Trophoblast cell (in vitro differentiated cells and primary cell): ENCODE measurements around the gene AIFM3.

Experiments
- DNase-seq, 2 donors: peaks; one replicate each; pipeline ENCODE4 v3.0.0-alpha.2; 2016
- H2AFZ ChIP-seq: 2 replicates; pipeline ENCODE4 v1.6.1; 2013; ENCODE audit warnings: low read length, moderate library complexity, mild to moderate bottlenecking; ENCODE audit not compliant: insufficient read depth, poor library complexity
- H2AK5ac ChIP-seq: 2 replicates; pipeline ENCODE4 v1.6.1; 2013; ENCODE audit warnings: mild to moderate bottlenecking, low read length
- H2BK120ac ChIP-seq: 2 replicates; pipeline ENCODE4 v1.6.1; 2013; ENCODE audit warnings: low read length, mild to moderate bottlenecking, moderate library complexity; ENCODE audit not compliant: insufficient read depth, poor library complexity
- H2BK12ac ChIP-seq: 2 replicates; pipeline ENCODE4 v1.6.1; 2013; ENCODE audit warnings: mild to moderate bottlenecking, low read length, moderate library complexity
- H2BK5ac ChIP-seq: 2 replicates; pipeline ENCODE4 v1.6.1; 2013; ENCODE audit warnings: low read length, low read depth, moderate library complexity, mild to moderate bottlenecking; ENCODE audit not compliant: poor library complexity
- H3K14ac ChIP-seq: 2 replicates; pipeline ENCODE4 v1.6.1; 2013; ENCODE audit warnings: mild to moderate bottlenecking, low read length
- H3K18ac ChIP-seq: 2 replicates; pipeline ENCODE4 v1.6.1; 2013; ENCODE audit warnings: mild to moderate bottlenecking, low read length
- H3K23ac ChIP-seq: 2 replicates; pipeline ENCODE4 v1.6.1; 2013; ENCODE audit warnings: low read length
- H3K27ac ChIP-seq: 2 replicates; pipeline ENCODE4 v1.5.1; 2013; ENCODE audit warnings: low read depth, mild to moderate bottlenecking, inconsistent platforms, low read length, moderate library complexity
- H3K27me3 ChIP-seq: 2 replicates; pipeline ENCODE4 v1.6.1; 2013; ENCODE audit warnings: inconsistent platforms, mild to moderate bottlenecking, low read length, moderate library complexity; ENCODE audit not compliant: insufficient read depth
- H3K36me3 ChIP-seq, 2 experiments: 1 replicate in 1 of 2; 2 replicates in 1 of 2; pipeline ENCODE4 v1.6.1; 2013; ENCODE audit warnings: low read length in 2 of 2, mild to moderate bottlenecking in 2 of 2, moderate library complexity in 1 of 2; ENCODE audit not compliant: insufficient read depth in 2 of 2, control insufficient read depth in 1 of 2
- H3K4ac ChIP-seq: 2 replicates; pipeline ENCODE4 v1.6.1; 2013; ENCODE audit warnings: low read depth, mild to moderate bottlenecking, low read length, moderate library complexity
- H3K4me1 ChIP-seq, 2 experiments: 1 replicate in 1 of 2; 2 replicates in 1 of 2; pipeline ENCODE4 v1.6.1; 2013; ENCODE audit warnings: low read length in 2 of 2, mild to moderate bottlenecking in 2 of 2, moderate library complexity in 1 of 2; ENCODE audit not compliant: insufficient read depth in 2 of 2, control insufficient read depth in 1 of 2
- H3K4me2 ChIP-seq: 2 replicates; pipeline ENCODE4 v1.6.1; 2013; ENCODE audit warnings: inconsistent platforms, mild to moderate bottlenecking, low read length, moderate library complexity
- H3K4me3 ChIP-seq: 2 replicates; pipeline ENCODE4 v1.5.1; 2013; ENCODE audit warnings: mild to moderate bottlenecking, low read depth, low read length, inconsistent platforms
- H3K79me1 ChIP-seq: one replicate; pipeline ENCODE4 v1.6.1; 2013; ENCODE audit warnings: low read length
- H3K79me2 ChIP-seq: 2 replicates; pipeline ENCODE4 v1.6.1; 2013; ENCODE audit warnings: low read length, mild to moderate bottlenecking; ENCODE audit not compliant: control insufficient read depth, insufficient read depth, poor library complexity
- H3K9ac ChIP-seq: 2 replicates; pipeline ENCODE4 v1.6.1; 2013; ENCODE audit warnings: mild to moderate bottlenecking, low read length
- H3K9me3 ChIP-seq: 2 replicates; pipeline ENCODE4 v1.6.1; 2013; ENCODE audit warnings: low read depth, mild to moderate bottlenecking, control low read depth, inconsistent platforms, low read length; ENCODE audit not compliant: insufficient read depth
- H4K12ac ChIP-seq: 2 replicates; pipeline ENCODE4 v1.6.1; 2013; ENCODE audit warnings: low read depth, mild to moderate bottlenecking, low read length, moderate library complexity
- H4K8ac ChIP-seq: 2 replicates; pipeline ENCODE4 v1.6.1; 2013; ENCODE audit warnings: low read depth, mild to moderate bottlenecking, low read length, moderate library complexity
- H4K91ac ChIP-seq: one replicate; pipeline ENCODE4 v1.6.1; 2013; ENCODE audit warnings: low read depth, mild to moderate bottlenecking, low read length, moderate library complexity
- WGBS: extraction: QIAGEN DNeasy Blood & Tissue Kit; methylation state at CpG from one replicate; pipeline ENCODE4 v1.1.7; 2013; ENCODE audit warnings: missing lambda C conversion rate; ENCODE audit not compliant: insufficient read length, insufficient coverage; ENCODE audit errors: extremely low coverage; 5-methylcytosine and 5-hydroxymethylcytosine counted together

AIFM3 gene

GRCh38 chr22:20965888-20966855 lies 883 bp upstream of the AIFM3 start:
- H3K79me2 ChIP-seq, result no peaks in the 10 kb centered on the region
- H2AFZ ChIP-seq, result no peak overlapping the region
- no peak overlapping the region for H3K4ac ChIP-seq
- no peak overlapping the region for H4K12ac ChIP-seq
- peaks cover 24% of the 10 kb centered on the region for H3K27me3 ChIP-seq
- no peaks in the 10 kb centered on the region for H3K79me1 ChIP-seq
- no peak overlapping the region for H3K14ac ChIP-seq
- H3K9ac ChIP-seq, result no peak overlapping the region
- H4K91ac ChIP-seq, result no peak overlapping the region
- H3K18ac ChIP-seq, result no peak overlapping the region
- no peak overlapping the region for H3K4me3 ChIP-seq
- H4K8ac ChIP-seq, result no peak overlapping the region
- H2BK12ac ChIP-seq, result no peak overlapping the region
- H3K9me3 ChIP-seq, result peaks cover 2% of the 10 kb centered on the region
- no peaks in the 10 kb centered on the region for H3K36me3 ChIP-seq
- H3K23ac ChIP-seq, result no peak overlapping the region
- H2BK5ac ChIP-seq, result no peak overlapping the region
- no peak overlapping the region for H2AK5ac ChIP-seq
- no peak overlapping the region for H3K4me2 ChIP-seq
- DNase-seq, result no peak
- no peaks in the 10 kb centered on the region for H3K4me1 ChIP-seq
- H3K27ac ChIP-seq, result no peak overlapping the region
- WGBS, result no CpG with 5 or more reads among the region's 13 CpGs
- H2BK120ac ChIP-seq, result no peak overlapping the region

DNA sequence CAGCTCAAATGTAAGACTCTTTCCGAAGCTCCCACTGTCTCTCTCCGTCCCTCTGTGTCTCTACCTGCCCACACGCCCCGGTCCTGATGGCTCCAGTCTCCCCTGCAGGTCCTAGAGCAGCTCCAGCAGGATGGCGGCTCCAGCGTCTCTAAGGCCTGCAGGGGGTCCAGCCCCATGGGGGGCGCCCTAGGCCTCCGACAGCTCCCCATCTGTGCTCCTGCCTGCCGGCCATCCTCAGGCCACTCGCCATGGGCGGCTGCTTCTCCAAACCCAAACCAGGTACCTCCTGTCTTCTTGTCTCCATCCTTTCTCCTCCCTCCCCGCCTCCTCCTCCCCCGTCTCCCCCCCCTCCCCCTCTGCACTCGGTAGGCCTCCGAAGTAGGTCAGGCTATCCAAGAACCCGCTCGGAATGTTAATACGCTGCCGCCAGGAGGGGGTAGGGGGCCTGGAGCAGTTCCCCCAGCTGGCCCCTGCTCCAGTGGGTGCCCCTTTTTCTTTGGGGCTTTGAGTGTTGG lies 699 bp downstream of the AIFM3 start:
- WGBS, result no CpG with 5 or more reads among the region's 19 CpGs
- no peak overlapping the region for H2AFZ ChIP-seq
- peaks cover 2% of the 10 kb centered on the region for H3K9me3 ChIP-seq
- H4K12ac ChIP-seq, result no peak overlapping the region
- no peak overlapping the region for H4K91ac ChIP-seq
- no peak overlapping the region for H3K4me3 ChIP-seq
- H3K9ac ChIP-seq, result no peak overlapping the region
- no peak overlapping the region for H3K18ac ChIP-seq
- no peak overlapping the region for H3K27ac ChIP-seq
- H3K27me3 ChIP-seq, result peaks cover 24% of the 10 kb centered on the region
- H3K23ac ChIP-seq, result no peak overlapping the region
- no peak overlapping the region for H4K8ac ChIP-seq
- H2BK5ac ChIP-seq, result no peak overlapping the region
- H3K79me2 ChIP-seq, result no peaks in the 10 kb centered on the region
- no peak for DNase-seq
- H3K14ac ChIP-seq, result no peak overlapping the region
- no peak overlapping the region for H2AK5ac ChIP-seq
- H3K36me3 ChIP-seq, result no peaks in the 10 kb centered on the region
- H3K4me2 ChIP-seq, result no peak overlapping the region
- peaks cover 0 to 2% of the 10 kb centered on the region in 2 experiments for H3K4me1 ChIP-seq
- H3K4ac ChIP-seq, result no peak overlapping the region
- no peaks in the 10 kb centered on the region for H3K79me1 ChIP-seq
- no peak overlapping the region for H2BK120ac ChIP-seq
- H2BK12ac ChIP-seq, result no peak overlapping the region

DNA sequence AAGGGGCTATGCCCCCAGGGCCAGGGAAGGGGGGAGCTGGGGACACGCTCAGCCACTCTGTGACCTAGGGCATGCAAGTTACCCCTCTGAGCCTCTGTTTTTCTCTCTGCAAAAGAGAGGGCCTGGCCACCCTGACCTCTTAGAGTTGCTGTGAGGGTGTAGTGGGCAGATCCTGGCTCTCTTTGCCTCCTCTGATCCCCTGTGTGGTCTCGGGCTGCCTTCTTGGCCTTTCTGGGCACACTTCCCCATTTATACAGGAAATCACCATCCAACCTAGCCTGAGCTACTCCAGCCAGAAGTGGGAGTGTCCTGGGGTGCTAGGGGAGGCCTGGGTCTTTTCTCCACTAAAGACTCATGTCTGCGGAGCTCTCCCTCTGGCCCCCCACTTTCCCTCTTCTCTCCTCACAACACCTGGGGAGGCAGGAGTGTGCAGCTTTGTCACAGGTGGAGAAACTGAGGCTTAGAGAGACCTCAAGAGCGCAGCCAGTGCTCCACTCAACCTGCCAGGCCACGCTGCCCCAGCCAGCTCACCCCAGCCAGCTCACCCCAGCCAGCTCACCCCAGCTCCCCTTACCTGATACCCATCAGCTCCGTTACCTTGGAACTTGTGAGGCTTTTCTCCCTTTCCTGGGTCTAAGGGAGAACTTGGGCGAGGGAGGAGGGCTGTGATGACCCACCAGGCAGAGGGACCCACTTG lies 1.4 kb downstream of the AIFM3 start:
- H4K12ac ChIP-seq, result no peak overlapping the region
- no peak overlapping the region for H2BK5ac ChIP-seq
- no peaks in the 10 kb centered on the region for H3K79me1 ChIP-seq
- H3K9me3 ChIP-seq, result peaks cover 2% of the 10 kb centered on the region
- no peak overlapping the region for H4K8ac ChIP-seq
- DNase-seq, result no peak
- no peak overlapping the region for H2BK12ac ChIP-seq
- H3K18ac ChIP-seq, result no peak overlapping the region
- no peak overlapping the region for H3K4me2 ChIP-seq
- H2AK5ac ChIP-seq, result no peak overlapping the region
- no peak overlapping the region for H3K9ac ChIP-seq
- no peak overlapping the region for H3K27ac ChIP-seq
- H3K27me3 ChIP-seq, result peaks cover 24% of the 10 kb centered on the region
- H2BK120ac ChIP-seq, result no peak overlapping the region
- no peak overlapping the region for H3K4me3 ChIP-seq
- H3K14ac ChIP-seq, result no peak overlapping the region
- no peak overlapping the region for H4K91ac ChIP-seq
- no CpG with 5 or more reads among the region's 7 CpGs for WGBS
- H2AFZ ChIP-seq, result no peak overlapping the region
- no peaks in the 10 kb centered on the region for H3K79me2 ChIP-seq
- H3K4me1 ChIP-seq, result peaks cover 2 to 3% of the 10 kb centered on the region in 2 experiments
- no peak overlapping the region for H3K23ac ChIP-seq
- H3K36me3 ChIP-seq, result no peaks in the 10 kb centered on the region
- H3K4ac ChIP-seq, result no peak overlapping the region

GRCh38 chr22:20970939-20971657 lies 4.0 kb downstream of the AIFM3 start:
- H3K79me1 ChIP-seq, result no peaks in the 10 kb centered on the region

More at GRCh38 chr22:20970939-20971657, 4.0 kb downstream of the AIFM3 start:
- Histone ChIP-seq H3K4me3 (no peak overlapping the region), H3K18ac (no peak overlapping the region), H3K14ac (no peak overlapping the region), H4K8ac (no peak overlapping the region), H3K9ac (no peak overlapping the region), H3K23ac (no peak overlapping the region), H3K36me3 (no peaks in the 10 kb centered on the region), H2BK5ac (no peak overlapping the region), H4K12ac (no peak overlapping the region), H3K4me2 (no peak overlapping the region), H2BK120ac (no peak overlapping the region), H2AFZ (no peak overlapping the region), H2BK12ac (no peak overlapping the region), H3K4me1 (peaks cover 2 to 3% of the 10 kb centered on the region in 2 experiments), H2AK5ac (no peak overlapping the region), H4K91ac (no peak overlapping the region), H3K79me2 (no peaks in the 10 kb centered on the region), H3K9me3 (peaks cover 6% of the 10 kb centered on the region), H3K27ac (no peak overlapping the region), H3K27me3 (peaks cover 2% of the 10 kb centered on the region), H3K4ac (no peak overlapping the region)
- WGBS, result no CpG with 5 or more reads among the region's 4 CpGs
- no peak for DNase-seq
